22Rv1 (cell line): ENCODE measurements around the gene IQSEC1.

ENCODE experiments used
- CTCF ChIP-seq: fragments of 450-650 bp; IDR thresholded peaks from 2 replicates; pipeline ENCODE4 v1.5.1; 2017; ENCODE audit warnings: mild to moderate bottlenecking
- ZFX ChIP-seq: fragments of 450-650 bp; IDR thresholded peaks from 2 replicates; pipeline ENCODE4 v1.6.1; 2017; ENCODE audit warnings: antibody characterized with exemption, borderline replicate concordance

DNA sequence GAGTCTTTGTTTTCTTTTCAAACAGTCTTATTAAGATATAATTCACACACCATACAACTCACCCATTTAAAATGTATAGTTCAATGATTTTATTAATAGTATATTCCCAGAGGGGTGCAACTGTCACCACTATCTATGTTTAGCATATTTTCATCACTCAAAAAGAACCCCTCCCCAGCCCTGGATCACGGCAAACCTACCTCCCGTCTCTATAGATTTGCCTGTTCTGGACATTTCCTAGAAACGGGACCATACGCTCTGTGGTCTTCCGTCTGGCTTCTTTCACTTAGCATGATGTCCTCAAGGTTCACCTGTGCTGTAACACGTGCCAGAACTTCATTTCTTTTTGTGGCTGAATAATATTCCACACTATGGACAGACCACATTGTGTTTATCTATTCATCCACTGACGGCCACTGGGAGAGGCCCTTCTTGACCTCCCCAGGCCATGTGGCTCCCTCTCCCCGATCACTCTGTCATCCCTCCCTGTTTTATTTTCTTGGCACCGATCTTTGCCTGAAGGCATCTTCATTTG lies 56.4 kb downstream of the IQSEC1 start:
- TF ChIP-seq CTCF, result no peak
- TF ChIP-seq ZFX, result no peak
